Stimulated activated CD8-positive, alpha-beta memory T cell treated with anti-CD3 and anti-CD28 coated beads, Interleukin-7, amount 100 ng/mL, for 4 hours (primary cell): ENCODE data around the gene PCBP2.
"Not testable (repeated sequence)": the region's sequence is repeated elsewhere in the genome, so short reads cannot be mapped to it uniquely, and the experiment has no call there.

Experiments used
- DNase-seq, 2 donors: peaks; one replicate each; pipeline ENCODE4 v3.0.0-alpha.2; 2020; ENCODE audit warnings: low read depth in 2 of 2

Gene PCBP2

DNA sequence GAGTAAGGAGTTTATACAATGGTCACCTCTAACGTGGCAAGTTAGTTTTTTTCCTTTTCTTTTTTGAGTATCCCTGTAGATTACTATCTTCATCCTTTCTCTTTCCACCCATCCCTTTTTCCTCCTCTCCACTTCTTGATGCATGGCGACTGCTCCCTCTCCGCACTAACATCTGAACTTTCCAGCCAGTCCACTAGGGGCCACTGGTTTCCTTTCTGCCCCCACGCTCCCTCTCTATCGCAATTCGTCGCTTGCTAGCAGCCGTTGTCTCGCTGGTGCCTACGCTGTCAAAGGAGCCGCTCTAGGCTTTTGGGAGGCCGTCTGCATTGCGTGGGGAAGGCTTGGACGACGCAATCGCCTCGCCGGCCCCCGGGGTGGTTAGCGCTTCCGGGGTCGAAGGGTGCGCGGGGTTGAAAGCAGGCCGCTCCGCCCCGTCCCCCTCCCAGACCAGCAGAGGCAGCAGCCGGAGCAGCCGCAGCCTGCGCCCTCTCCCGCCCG lies at the start of gene PCBP2:
Gene PCBP2 (plus strand): TSS at position 442 of the 498 bp plus-strand sequence. CDS start 2,699 bp downstream, outside the sequence.
- DNase-seq: peak; percentile 96 to 98

DNA sequence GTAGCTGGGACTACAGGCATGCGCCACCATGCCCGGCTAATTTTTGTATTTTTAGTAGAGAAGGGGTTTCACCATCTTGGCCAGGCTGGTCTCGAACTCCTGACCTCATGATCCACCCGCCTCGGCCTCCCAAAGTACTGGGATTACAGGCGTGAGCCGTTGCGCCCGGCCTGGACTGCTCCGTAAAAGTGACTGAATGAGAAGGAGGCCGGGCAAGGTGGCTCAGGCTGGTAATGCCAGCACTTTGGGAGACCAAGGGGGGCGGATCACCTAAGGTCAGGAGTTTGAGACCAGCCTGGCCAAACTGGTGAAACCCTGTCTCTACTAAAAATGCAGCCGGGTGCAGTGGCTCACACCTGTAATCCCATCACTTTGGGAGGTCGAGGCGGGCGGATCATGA lies 49.6 kb upstream of the PCBP2 start:
- DNase-seq: not testable (repeated sequence)

DNA sequence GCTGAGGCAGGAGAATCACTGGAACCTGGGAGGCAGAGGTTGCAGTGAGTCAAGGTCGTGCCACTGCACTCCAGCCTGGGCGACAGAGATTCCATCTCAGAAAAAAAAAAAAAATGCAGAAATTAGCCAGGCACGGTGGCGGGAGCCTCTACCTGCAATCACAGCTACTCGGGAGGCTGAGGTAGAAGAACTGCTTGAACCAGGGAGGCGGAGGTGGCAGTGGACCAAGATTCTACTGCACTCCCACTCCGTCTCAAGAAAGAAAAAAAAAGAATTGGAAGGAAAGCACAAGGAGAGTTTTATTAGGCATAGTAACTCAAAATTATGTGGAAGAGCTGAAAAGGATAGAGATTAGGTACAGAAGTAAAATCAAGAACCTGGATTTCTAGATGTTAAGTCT lies 49.0 kb upstream of the PCBP2 start:
- no peak for DNase-seq

DNA sequence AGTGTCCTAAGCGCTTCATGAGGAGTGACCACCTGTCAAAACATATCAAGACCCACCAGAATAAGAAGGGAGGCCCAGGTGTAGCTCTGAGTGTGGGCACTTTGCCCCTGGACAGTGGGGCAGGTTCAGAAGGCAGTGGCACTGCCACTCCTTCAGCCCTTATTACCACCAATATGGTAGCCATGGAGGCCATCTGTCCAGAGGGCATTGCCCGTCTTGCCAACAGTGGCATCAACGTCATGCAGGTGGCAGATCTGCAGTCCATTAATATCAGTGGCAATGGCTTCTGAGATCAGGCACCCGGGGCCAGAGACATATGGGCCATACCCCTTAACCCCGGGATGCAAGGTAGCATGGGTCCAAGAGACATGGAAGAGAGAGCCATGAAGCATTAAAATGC lies 41.0 kb upstream of the PCBP2 start:
- no peak for DNase-seq

DNA sequence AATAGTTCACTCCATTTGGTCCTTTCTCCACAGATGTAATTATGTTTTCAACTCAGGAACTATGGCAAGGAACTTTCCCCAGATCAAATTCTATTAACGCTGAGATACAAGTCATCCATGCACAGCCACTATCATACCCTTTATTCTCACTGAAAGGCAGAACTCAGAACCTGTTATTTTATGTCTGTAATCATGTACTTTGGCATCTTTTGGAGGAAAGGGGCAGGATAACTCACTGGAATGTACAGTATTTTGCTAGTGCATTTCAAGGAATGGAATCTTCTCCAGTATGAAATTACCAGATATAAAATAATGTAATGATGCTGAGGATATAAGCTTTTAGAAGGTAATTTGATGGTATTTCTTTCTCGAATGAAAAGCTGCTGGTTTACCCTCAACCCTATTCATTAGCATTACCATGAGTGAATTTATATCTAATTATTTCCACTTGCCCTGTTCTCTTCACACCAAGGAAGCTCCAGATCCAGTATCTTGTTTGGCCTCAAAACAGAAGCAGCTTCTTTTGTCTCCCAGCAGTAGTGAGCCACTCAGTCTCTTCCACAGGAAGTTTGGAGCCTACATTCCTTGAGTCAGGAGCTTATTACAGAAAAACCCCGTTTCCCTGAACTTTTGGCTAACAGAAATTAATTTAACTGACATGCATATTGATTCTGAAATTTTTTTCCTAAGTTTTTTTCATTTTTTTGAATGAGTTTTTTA lies 38.3 kb upstream of the PCBP2 start:
- no peak for DNase-seq

DNA sequence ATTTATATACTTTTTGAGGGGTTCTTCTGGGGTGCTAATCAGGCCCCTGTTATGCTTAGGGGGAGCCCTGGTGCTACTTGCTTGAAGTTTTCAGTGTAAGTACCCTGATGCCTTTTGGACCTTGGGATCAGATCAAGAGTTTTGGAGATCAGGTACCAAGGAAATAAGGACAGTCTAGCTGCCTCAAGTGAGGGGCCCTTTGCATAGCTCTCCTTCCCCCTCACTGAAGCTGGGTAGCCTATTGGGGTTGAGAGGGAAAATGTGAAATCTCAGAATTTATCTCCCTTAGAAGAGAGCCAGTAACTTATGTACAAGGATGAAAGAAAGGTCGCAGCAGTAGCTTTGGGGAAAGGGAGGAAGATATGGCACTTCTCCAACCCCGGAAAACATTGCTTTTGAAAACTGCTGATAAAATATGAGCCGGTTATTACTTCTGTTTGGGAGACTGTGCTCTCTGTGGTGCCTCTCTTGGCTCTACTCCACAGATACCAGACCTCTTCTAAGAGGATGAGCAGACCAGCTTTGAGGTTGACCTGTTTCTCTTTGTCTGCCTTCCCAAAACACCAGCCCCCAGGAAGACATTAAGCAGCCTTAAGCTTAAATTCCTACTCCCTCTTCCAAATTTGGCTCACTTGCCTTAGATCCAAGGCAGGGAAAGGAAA lies 37.0 kb upstream of the PCBP2 start:
- DNase-seq: no peak

DNA sequence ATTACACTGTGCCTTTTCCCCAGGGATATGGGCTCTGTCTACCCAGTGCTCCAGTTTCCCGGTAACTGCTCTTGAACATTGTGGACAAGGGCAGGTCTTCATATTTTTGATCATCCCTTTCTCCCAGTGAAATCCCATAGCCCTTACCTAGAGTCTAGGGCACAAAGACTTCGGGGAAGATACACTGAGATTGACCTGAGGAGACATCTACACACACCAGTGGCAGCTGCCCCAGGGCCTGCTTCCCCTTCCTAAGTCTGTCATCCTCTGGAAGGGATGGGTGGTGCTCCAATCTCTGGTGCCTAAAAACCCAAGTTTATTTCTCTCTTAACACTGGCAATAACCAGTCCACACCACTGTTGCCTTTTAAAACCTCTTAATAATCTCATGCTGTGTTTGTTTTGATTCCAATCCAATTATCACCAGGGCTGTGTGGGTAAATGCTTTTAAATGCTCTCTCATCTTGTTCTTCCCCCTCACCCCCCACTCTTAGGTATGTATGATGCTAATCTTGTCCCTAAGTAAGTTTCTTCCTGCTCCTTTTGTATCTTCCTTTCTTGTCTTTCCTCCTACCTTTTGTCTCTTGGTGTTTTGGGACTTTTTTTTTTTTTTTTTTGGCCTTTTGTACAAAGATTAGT lies 36.0 kb upstream of the PCBP2 start:
- DNase-seq: not testable (repeated sequence)

DNA sequence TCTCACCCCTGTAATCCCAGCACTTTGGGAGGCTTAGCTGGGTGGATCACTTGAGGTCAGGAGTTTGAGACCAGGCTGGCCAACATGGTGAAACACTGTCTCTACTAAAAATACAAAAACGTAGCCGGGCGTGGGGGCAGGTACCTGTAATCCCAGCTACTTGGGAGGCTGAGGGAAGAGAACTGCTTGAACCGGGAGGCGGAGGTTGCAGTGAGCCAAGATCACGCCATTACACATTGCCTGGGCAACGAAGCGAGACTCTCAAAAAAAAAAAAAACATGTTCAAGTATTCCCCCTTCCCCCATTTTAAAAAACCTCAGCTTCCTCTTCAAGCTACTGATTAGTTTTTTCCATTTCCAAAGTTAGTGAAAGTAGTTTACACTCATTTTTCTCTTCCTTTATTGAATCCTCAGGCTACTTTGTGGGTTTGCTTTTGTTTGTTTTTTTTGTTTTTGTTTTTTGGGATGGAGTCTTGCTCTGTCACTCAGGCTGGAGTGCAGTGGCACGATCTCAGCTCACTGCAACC lies 34.5 kb upstream of the PCBP2 start:
- DNase-seq: not testable (repeated sequence)

DNA sequence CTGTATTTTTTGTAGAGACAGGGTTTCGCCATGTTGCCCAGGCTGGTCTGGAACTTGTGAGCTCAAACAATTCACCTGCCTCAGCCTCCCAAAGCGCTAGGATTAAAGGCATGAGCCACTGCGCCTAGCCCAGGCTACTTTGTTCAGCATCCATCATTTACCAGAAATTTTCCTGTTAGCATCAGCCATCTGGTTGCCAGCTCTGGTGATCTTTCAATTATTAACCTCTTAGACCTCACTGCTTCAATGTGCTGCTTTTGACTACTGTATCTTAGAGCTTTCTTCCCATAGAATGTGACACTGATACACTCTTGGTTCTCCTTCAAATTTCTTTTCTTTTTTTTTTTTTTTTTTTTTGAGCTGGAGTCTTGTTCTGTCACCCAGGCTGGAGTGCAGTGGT lies 33.7 kb upstream of the PCBP2 start:
- no peak for DNase-seq

DNA sequence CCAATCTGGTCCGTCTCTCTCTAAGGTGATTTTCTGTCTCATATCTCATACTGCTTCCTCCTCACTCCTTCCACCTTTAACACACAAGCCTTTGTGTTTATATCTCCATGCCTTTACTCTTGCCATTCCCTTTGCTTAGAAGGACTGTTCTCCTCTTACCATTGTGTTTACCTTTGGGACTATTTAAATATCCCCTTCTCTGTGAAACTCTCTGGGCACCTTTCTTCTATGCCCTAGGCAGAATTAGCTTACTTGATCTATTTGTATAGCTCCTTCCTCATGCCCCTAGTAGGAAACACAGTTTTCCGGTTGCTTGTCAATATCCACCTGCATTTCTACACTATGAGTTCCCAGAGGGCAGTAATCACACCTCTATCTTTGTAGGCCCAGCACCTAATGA lies 32.1 kb upstream of the PCBP2 start:
- DNase-seq: no peak

DNA sequence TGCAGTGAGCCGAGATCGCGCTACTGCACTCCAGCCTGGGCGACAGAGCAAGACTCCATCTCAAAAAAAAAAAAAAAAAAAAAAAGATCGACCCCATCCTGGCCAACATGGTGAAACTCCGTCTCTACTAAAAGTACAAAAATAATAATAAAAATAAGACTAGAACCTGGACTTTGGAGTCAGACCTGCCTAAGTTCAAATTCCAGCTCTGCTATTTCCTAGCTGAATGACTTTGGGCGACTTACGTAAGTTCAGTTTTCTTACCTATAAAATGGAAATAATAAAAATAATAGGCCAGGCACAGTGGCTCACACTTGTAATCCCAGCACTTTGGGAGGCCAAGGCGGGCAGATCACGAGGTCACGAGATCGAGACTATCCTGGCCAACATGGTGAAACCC lies 29.7 kb upstream of the PCBP2 start:
- not testable (repeated sequence) for DNase-seq

DNA sequence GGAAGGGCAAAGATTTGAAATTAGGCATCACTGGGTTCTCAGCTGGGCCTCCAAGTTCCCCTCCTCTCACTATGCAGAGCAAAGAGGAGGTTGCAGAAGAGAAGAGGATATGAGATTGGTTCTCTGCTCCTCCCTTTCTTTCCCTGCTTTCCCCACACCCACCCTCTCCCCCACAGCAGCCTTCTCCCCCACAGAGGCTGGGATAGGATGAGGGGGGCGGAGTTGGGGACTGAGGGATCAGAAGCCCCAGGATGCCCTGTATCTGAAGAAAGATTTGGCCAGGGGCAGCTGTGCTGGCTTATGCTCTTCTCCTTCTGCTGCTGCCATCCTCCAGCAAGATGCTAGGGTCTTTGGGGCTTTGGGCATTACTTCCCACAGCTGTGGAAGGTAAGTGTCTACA lies 28.3 kb upstream of the PCBP2 start, which contains the start of gene AMHR2:
Gene AMHR2 (plus strand): TSS at position 259 of the 400 bp plus-strand sequence. CDS start 80 bp downstream, at position 339.
- no peak for DNase-seq

DNA sequence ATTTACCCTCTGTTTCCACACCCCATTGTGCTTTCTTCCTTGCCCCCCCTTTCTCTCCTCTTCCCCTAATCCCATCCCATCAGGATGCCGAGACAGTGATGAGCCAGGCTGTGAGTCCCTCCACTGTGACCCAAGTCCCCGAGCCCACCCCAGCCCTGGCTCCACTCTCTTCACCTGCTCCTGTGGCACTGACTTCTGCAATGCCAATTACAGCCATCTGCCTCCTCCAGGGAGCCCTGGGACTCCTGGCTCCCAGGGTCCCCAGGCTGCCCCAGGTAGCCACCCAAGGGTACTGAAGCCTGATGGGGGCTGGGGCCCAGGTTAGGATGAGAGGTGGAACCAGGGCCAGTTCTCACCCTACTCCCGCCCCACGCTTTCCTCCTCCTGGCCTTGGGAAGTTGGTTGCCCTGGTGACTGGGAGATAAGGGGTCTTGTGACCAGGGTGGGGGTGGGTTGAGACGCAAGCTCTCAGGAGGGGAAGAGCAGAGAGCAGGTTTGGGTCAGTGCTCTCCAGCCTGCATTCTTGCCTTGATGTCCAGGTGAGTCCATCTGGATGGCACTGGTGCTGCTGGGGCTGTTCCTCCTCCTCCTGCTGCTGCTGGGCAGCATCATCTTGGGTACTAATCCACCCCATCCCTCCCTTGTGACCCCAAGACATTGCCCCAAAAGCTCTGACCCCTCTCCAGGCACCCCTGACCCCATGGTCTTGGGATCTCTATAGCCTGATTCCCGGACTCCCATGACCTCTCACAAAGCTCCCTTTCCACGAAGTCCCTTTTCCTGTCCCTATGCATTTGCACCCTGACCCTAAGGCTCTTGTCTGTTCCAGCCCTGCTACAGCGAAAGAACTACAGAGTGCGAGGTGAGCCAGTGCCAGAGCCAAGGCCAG lies 27.0 kb upstream of the PCBP2 start:
- no peak for DNase-seq

DNA sequence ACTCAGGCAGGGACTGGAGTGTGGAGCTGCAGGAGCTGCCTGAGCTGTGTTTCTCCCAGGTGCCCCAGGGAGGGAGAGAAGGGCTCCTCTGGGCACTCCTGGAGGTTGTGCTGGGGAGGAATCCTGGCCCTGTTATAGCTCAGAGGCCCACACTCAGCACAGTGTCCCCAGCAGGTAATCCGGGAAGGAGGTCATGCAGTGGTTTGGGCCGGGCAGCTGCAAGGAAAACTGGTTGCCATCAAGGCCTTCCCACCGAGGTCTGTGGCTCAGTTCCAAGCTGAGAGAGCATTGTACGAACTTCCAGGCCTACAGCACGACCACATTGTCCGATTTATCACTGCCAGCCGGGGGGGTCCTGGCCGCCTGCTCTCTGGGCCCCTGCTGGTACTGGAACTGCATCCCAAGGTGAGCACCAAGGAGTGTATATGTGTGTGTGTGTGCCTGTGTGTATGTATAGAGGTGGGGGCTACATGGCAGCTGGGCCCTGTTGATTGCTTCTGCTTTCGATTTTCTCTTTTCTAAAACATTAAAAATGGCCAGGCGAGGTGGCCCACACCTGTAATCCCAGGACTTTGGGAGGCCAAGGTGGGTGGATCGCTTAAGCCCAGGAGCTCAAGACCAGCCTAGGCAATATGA lies 26.3 kb upstream of the PCBP2 start:
- no peak for DNase-seq

DNA sequence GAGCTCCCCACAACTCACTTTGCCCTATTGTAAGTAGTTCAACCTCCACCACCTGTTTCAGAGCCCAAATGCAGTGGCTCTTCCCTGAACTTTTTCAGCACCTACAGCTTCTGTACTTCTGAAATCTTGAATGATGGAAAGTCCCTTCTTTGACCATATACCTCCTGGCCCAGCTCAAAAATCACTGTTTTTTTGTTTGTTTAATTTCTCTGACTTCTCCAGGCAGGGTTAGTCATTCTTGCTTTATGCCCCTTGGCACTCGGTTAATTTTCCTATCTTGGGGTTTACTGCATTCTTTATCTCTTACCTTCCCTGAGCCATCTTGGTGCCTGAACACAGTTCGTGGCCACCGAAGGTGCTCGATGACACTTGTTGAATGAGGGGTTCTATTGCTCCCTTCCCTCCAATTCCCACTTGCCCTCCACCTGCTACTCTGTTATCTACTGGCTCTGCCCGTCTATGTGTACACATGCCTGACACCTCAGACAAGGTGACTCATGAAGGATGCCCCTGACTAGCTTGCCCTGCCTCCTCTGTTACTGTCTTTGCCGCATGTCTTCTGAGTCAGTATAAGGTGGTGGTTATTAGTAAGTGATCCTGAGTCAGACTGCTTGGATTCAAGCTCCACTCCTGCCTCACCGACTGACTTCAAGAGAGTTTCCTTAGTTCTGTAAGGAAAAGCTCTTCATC lies 23.9 kb upstream of the PCBP2 start:
- DNase-seq: peak in 1 of 2 donors; percentile 11

DNA sequence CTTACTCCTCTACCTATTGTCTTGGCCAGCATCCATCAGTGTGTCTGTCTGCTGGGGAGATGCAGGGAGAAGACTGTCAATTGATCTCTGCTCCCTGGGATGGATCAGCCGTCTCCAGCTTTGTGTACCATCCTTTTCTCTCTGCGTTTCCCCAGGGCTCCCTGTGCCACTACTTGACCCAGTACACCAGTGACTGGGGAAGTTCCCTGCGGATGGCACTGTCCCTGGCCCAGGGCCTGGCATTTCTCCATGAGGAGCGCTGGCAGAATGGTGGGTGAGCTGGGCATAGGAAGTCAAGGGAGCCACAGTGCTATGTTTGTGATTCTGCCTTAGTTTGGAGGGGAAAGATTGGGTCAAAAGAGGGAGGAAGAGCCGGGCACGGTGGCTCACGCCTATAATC lies 23.2 kb upstream of the PCBP2 start:
- no peak for DNase-seq

DNA sequence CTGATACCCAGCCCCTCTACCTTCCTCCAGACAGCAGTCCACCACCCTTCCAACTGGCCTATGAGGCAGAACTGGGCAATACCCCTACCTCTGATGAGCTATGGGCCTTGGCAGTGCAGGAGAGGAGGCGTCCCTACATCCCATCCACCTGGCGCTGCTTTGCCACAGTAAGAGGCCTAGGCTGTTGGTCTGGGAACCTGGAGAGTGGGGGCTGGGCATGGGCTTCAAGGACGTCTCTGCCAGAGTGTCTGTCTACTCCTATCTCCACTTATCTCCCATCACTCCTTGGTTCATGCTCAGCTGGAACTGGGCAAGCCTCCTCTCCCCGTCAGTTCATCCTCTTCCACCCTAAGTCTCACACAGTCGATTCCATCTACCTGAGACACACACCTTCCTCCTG lies 21.8 kb upstream of the PCBP2 start:
- DNase-seq: no peak

DNA sequence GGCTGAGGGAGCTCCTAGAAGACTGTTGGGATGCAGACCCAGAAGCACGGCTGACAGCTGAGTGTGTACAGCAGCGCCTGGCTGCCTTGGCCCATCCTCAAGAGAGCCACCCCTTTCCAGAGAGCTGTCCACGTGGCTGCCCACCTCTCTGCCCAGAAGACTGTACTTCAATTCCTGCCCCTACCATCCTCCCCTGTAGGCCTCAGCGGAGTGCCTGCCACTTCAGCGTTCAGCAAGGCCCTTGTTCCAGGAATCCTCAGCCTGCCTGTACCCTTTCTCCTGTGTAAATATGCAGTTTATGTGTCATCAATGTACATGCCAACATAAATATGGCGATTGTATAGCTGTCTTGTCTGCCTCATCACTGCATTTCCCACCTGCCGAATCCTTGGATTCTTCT lies 20.7 kb upstream of the PCBP2 start:
- DNase-seq: no peak

DNA sequence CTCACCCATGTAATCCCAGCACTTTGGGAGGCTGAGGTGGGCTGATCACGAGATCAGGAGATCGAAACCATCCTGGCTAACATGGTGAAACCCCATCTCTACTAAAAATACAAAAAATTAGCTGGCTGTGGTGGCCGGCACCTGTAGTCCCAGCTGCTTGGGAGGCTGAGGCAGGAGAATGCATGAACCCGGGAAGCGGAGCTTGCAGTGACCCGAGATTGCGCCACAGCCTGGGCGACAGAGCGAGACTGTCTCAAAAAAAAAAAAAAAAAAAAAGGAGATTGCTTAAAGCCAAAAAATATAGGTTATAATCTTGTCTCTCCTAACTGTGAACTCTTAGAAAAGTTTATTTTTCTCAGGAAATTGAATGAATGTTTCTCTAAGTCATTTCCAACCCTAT lies 16.6 kb upstream of the PCBP2 start:
- not testable (repeated sequence) for DNase-seq

DNA sequence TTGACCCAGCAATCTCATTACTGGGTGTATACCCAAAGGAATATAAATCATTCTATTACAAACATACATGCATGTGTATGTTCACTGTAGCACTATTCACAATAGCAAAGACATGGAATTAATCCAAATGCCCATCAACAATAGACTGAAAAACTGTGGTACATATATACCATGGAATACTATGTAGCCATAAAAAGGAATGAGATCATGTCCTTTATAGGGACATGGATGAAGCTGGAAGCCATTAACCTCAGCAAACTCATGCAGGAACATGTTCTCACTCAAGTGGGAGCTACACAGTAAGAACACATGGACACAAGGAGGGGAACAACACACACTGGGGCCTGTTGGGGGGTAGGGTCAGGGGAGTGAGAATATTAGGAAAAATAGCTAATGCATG lies 12.3 kb upstream of the PCBP2 start:
- not testable (repeated sequence) for DNase-seq
